Osteoblast (primary cell): ENCODE measurements around the gene LIPK. TPM values are rescaled to one million over a fixed set of nuclear protein-coding genes. Genes with fewer than 3 reads are reported as not detected.

ENCODE experiments used
- DNase-seq: peaks from one replicate; pipeline ENCODE4 v3.0.0; 2011; ENCODE audit warnings: low spot score, mixed read lengths; ENCODE audit not compliant: insufficient read length; ENCODE audit errors: missing footprints
- H2AFZ ChIP-seq: 2 replicates; pipeline ENCODE4 v1.6.0; 2011; ENCODE audit warnings: mild to moderate bottlenecking, low read length
- H3K27ac ChIP-seq: 2 replicates; pipeline ENCODE4 v1.5.1; 2011; ENCODE audit warnings: mild to moderate bottlenecking, low read depth, low read length, moderate library complexity
- H3K27me3 ChIP-seq: 2 replicates; pipeline ENCODE4 v1.6.0; 2012; ENCODE audit warnings: mild to moderate bottlenecking, control low read depth, inconsistent platforms, low read length, moderate library complexity; ENCODE audit not compliant: insufficient read depth
- H3K36me3 ChIP-seq: 2 replicates; pipeline ENCODE4 v1.5.1; 2011; ENCODE audit warnings: mild to moderate bottlenecking, low read length, control low read depth, moderate library complexity; ENCODE audit not compliant: insufficient read depth
- H3K4me1 ChIP-seq: 2 replicates; pipeline ENCODE4 v1.5.1; 2011; ENCODE audit warnings: mild to moderate bottlenecking, low read length, control low read depth, moderate library complexity; ENCODE audit not compliant: insufficient read depth
- H3K4me2 ChIP-seq: 2 replicates; pipeline ENCODE4 v1.6.0; 2011; ENCODE audit warnings: mild to moderate bottlenecking, low read length; ENCODE audit not compliant: insufficient read depth
- H3K4me3 ChIP-seq: fragments of 200-600 bp; sonication (generic); 3 replicates; pipeline ENCODE4 v1.5.1; 2012; ENCODE audit warnings: mild to moderate bottlenecking, low read length, inconsistent platforms; ENCODE audit not compliant: insufficient read depth
- H3K79me2 ChIP-seq: 2 replicates; pipeline ENCODE4 v1.6.0; 2012; ENCODE audit warnings: mild to moderate bottlenecking, low read length, control low read depth, inconsistent platforms; ENCODE audit not compliant: insufficient read depth
- H3K9me3 ChIP-seq: 2 replicates; pipeline ENCODE4 v1.5.1; 2011; ENCODE audit warnings: low read depth, low read length, control low read depth
- H4K20me1 ChIP-seq: 2 replicates; pipeline ENCODE4 v1.6.0; 2012; ENCODE audit warnings: mild to moderate bottlenecking, low read length, control low read depth; ENCODE audit not compliant: insufficient read depth
- CTCF ChIP-seq: IDR thresholded peaks from 2 replicates; pipeline ENCODE4 v1.5.1; 2011; ENCODE audit warnings: mild to moderate bottlenecking, low read depth, low read length, moderate library complexity; ENCODE audit errors: extremely low read depth
- total RNA-seq: library from RNA; depleted of rRNA; stranded (reverse); fragments of >200 nt; gene quantifications from 2 replicates; pipeline ENCODE4 v1.2.3, GENCODE V29; 2012

LIPK gene
- total RNA-seq, 1 donor, result not detected

GRCh38 chr10:88721392-88721791 lies 15.3 kb downstream of the LIPK start:
- no peaks in the 10 kb centered on the region for H3K79me2 ChIP-seq
- DNase-seq, result no peak
- H3K9me3 ChIP-seq, result no peaks in the 10 kb centered on the region
- H3K36me3 ChIP-seq, result no peaks in the 10 kb centered on the region
- no peak overlapping the region for H3K4me2 ChIP-seq
- no peak overlapping the region for H3K27ac ChIP-seq
- H3K4me3 ChIP-seq, result no peak overlapping the region
- H4K20me1 ChIP-seq, result no peaks in the 10 kb centered on the region
- no peak overlapping the region for H2AFZ ChIP-seq
- TF ChIP-seq CTCF, result no peak
- peaks cover 9% of the 10 kb centered on the region for H3K27me3 ChIP-seq
- H3K4me1 ChIP-seq, result no peaks in the 10 kb centered on the region

- H3K36me3 ChIP-seq, result no peaks in the 10 kb centered on the region
- no peak for TF ChIP-seq CTCF
These were observed 19.7 kb downstream of the LIPK start for GRCh38 chr10:88725798-88726197.

GRCh38 chr10:88728107-88728763 lies 22.2 kb downstream of the LIPK start:
- no peak overlapping the region for H3K27ac ChIP-seq
- H3K79me2 ChIP-seq, result no peaks in the 10 kb centered on the region
- no peaks in the 10 kb centered on the region for H4K20me1 ChIP-seq
- peaks cover 9% of the 10 kb centered on the region for H3K27me3 ChIP-seq
- peak; percentile 62 for TF ChIP-seq CTCF
- H3K4me2 ChIP-seq, result no peak overlapping the region
- no peak overlapping the region for H2AFZ ChIP-seq
- no peak overlapping the region for H3K4me3 ChIP-seq
- H3K9me3 ChIP-seq, result no peaks in the 10 kb centered on the region
- no peaks in the 10 kb centered on the region for H3K36me3 ChIP-seq
- no peak for DNase-seq
- no peaks in the 10 kb centered on the region for H3K4me1 ChIP-seq

More at GRCh38 chr10:88725798-88726197, 19.7 kb downstream of the LIPK start:
- Histone ChIP-seq H4K20me1 (no peaks in the 10 kb centered on the region), H3K79me2 (no peaks in the 10 kb centered on the region), H2AFZ (no peak overlapping the region), H3K27ac (no peak overlapping the region), H3K4me2 (no peak overlapping the region), H3K27me3 (peaks cover 9% of the 10 kb centered on the region), H3K9me3 (no peaks in the 10 kb centered on the region), H3K4me1 (no peaks in the 10 kb centered on the region), H3K4me3 (no peak overlapping the region)
- DNase-seq, result no peak

- no peak for DNase-seq
- Histone ChIP-seq H3K4me1 (peaks cover 5% of the 10 kb centered on the region), H3K27me3 (peaks cover 9% of the 10 kb centered on the region), H3K4me2 (no peak overlapping the region), H4K20me1 (no peaks in the 10 kb centered on the region), H3K36me3 (no peaks in the 10 kb centered on the region), H2AFZ (no peak overlapping the region), H3K4me3 (no peak overlapping the region), H3K79me2 (no peaks in the 10 kb centered on the region), H3K9me3 (no peaks in the 10 kb centered on the region), H3K27ac (no peak overlapping the region)
- no peak for TF ChIP-seq CTCF
These were observed 24.8 kb downstream of the LIPK start for GRCh38 chr10:88730864-88731263.
